Measurements from ENCODE around the gene PLA2G2C.

The PLA2G2C gene

DNA sequence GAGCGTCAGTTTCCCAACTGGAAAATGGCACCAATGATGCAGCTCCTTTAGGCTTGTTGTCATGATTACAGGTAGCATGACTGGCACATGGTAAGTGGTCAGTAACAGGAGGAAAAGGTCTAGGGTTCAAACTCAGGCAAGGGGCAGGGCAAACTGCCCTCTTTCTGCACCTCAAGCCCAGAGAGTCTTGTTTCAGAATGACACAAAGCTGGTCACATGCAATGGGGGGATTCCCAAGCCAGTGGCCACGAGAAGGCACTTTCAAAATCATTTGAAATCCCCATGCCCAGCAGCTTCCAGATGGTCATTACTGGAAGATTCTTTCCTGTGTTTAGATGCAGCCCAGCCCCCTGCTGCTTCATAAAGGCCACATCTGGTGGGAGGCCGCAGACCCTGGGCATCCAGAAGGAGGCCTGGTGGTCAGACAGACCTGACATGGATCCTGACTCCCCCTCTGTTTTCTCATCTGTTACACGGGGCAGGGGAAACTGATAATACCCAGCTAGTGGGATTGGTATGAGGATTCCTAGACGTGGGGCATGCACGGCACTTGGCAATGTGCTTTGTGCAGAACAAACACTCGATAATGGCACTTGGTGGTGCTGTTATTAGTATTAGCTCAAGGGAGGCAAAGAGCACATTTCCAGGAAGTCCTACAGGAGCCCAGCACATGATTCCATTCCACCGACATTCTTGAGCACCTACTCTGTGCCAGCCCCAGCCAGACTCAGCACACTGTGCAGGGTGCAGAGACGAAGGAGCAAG lies 60.1 kb downstream of the PLA2G2C start:
- DNase-seq, result no peak

- DNase-seq, result no peak
Observed at GRCh38 chr1:20125100-20125499, 61.2 kb downstream of the PLA2G2C start.

DNA sequence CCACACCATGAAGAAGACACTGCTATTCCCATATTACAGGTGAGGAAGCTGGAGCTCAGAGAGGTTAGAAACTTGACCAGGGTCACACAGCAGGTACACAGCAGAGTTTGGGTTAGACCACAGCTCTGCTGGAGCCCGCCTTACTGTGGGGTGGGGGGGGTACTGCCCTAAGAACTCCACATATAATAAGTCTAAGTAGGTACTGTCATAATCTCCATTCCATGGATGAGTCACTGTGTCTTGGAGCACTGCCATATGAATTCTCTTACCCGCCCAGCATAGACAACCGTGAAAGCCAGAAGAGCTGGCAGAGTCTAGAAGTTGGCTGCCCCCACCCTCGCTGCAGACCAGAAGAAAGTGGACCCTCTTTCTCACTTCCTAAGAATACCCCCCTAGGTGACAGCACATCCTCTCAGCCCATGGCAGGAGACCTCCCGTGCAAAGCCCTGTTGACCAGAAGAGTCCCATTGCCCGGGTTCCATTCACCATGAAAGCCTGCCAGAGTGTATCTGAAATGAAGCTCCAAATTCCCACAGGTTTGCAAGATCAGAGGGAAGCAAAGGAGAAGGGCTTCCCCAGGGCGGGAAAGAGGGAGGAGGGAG lies 61.8 kb downstream of the PLA2G2C start:
- DNase-seq, result no peak

GRCh38 chr1:20123722-20124455 lies 62.4 kb downstream of the PLA2G2C start:
- no peak for DNase-seq

- no peak for DNase-seq
Observed at GRCh38 chr1:20120796-20121195, 65.5 kb downstream of the PLA2G2C start.

GRCh38 chr1:20119347-20119746 lies 67.0 kb downstream of the PLA2G2C start, which contains the start of gene PLA2G2D:
Gene PLA2G2D (minus strand): TSS chr1:20119536. CDS start chr1:20119498, 38 bp downstream.
- DNase-seq, result no peak

GRCh38 chr1:20117236-20117635 lies 69.1 kb downstream of the PLA2G2C start:
- DNase-seq, result no peak

GRCh38 chr1:20115916-20116315 lies 70.4 kb downstream of the PLA2G2C start:
- no peak for DNase-seq

DNA sequence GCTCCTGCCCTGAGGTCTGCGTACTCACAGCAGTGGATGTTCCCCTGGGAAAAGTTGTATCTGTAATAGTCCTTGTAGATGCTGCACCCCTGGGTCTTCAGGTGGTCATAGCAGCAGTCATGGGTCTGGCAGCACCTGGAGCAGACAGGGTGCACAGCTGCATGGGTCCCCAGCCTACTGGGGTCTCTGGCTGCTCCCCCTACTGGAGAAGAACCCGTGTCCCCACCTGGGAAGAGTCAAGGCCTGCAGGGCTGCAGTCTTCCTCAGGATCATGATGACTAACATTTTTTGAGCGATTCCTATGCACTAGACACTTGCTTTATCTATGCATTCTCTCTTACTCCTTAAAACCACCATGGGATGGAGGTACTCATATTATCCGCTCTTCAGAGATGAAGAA lies 70.8 kb downstream of the PLA2G2C start:
- DNase-seq, result no peak

DNA sequence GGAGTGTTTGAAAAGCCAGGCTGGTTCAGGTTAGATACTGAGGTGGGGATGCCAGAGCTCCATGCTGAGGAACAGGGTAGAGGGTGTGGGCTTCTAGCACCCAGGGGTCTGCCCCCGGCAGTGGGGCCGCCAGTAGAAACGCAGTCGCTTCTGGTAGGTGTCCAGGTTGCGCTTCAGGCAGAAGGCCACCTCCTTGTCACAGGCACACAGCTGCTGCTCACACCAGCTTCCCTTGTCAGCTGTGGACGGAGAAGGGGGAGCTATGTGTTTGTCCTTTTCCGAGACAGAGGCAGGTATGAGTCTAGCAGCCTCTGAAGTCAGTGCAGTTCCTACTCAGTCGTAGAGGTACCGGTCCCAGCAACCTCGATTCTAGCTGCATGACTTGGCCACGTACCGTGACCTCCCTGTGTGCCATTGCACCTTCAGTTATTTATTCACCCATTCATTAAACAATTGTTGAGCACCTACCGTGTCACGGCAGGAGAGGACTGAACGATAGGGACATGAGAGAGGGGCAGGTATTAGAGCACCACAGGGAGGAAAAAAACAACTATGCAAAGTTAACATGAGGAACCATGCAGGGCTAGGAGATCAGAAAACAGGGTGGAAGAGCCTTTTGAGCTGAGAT lies 72.2 kb downstream of the PLA2G2C start:
- DNase-seq, result no peak
